ENCODE results near the gene RNH1. TPM values are rescaled to one million over a fixed set of nuclear protein-coding genes. Genes with fewer than 3 reads are reported as not detected.

RNH1 gene
- polyA plus RNA-seq, 3 donors, result 381 to 445 (median 443) TPM

DNA sequence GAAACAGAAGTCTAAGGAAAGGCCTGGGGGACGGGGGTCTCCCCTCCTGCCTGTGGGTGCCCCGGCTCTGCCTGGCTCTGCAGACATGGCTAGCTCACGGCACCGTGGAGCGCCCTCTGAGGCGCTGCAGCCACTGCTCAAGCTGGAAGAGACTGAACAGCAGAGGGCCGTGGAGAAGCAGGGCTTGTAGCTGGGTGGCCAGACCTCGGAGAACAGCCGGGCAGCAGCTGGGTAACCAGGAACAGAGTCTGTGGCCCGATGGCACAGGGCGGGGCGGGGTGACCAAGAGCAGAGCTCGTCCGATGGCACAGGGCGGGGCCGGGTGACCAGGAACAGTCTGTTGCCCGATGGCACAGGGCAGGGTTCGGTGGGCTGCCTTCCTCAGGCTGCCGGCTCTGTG lies 18.1 kb downstream of the RNH1 start:
- Histone ChIP-seq H3K9ac (ENCODE audit: insufficient read depth, low read length, poor library complexity, severe bottlenecking) (no peak overlapping the region), H3K79me2 (ENCODE audit: insufficient read depth, low read length) (no peaks in the 10 kb centered on the region), H4K20me1 (ENCODE audit: insufficient read depth, low read length) (peaks cover 14% of the 10 kb centered on the region), H2AFZ (ENCODE audit: insufficient read depth, low read depth, low read length, poor library complexity, severe bottlenecking) (no peak overlapping the region), H3K4me3 (replicated peaks in 1 of 3; ENCODE audit: low read depth in 2 of 3, low read length in 3 of 3) (no peak overlapping the region), H3K9me3 (replicated peaks in 1 of 2; ENCODE audit: control insufficient read depth in 1 of 2, insufficient read depth in 1 of 2, low read length in 2 of 2) (peaks cover 0 to 14% of the 10 kb centered on the region in 2 donors), H3K27me3 (ENCODE audit: control insufficient read depth in 2 of 2, insufficient read depth in 2 of 2, low read length in 2 of 2) (no peaks in the 10 kb centered on the region), H3K27ac (ENCODE audit: low read depth in 1 of 2, low read length in 2 of 2) (no peak overlapping the region), H3K36me3 (replicated peaks in 1 of 2; ENCODE audit: control insufficient read depth in 1 of 2, insufficient read depth in 2 of 2, low read length in 2 of 2) (peaks cover 16 to 20% of the 10 kb centered on the region in 2 donors), H3K4me2 (replicated peaks; ENCODE audit: extremely low read depth, low read length, poor library complexity, severe bottlenecking) (no peak overlapping the region), H3K4me1 (ENCODE audit: control insufficient read depth in 1 of 2, insufficient read depth in 2 of 2, low read length in 2 of 2) (no peaks in the 10 kb centered on the region)
- Mint-ChIP-seq H3K9me3 (peaks cover 0 to 4% (median 0%) of the 10 kb centered on the region in 7 donors), H3K27me3 (ENCODE audit: low read depth in 3 of 3) (peaks cover 0 to 2% (median 0%) of the 10 kb centered on the region in 3 donors), H3K4me3 (no peak overlapping the region), H3K36me3 (peaks cover 14 to 33% of the 10 kb centered on the region in 2 donors), H3K4me1 (no peaks in the 10 kb centered on the region), H3K27ac (peak overlapping the region in 2 of 7 donors; percentile 13 to 46)
- 92% methylated on average over 18 of the region's 19 CpGs for WGBS (ENCODE audit: insufficient coverage)
- no peak for DNase-seq
- TF ChIP-seq, protein P1, sequence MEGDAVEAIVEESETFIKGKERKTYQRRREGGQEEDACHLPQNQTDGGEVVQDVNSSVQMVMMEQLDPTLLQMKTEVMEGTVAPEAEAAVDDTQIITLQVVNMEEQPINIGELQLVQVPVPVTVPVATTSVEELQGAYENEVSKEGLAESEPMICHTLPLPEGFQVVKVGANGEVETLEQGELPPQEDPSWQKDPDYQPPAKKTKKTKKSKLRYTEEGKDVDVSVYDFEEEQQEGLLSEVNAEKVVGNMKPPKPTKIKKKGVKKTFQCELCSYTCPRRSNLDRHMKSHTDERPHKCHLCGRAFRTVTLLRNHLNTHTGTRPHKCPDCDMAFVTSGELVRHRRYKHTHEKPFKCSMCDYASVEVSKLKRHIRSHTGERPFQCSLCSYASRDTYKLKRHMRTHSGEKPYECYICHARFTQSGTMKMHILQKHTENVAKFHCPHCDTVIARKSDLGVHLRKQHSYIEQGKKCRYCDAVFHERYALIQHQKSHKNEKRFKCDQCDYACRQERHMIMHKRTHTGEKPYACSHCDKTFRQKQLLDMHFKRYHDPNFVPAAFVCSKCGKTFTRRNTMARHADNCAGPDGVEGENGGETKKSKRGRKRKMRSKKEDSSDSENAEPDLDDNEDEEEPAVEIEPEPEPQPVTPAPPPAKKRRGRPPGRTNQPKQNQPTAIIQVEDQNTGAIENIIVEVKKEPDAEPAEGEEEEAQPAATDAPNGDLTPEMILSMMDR (IDR thresholded peaks at IDR 0.05), result no peak
- intact Hi-C loops (cut with micrococcal nuclease), result no loop called here

DNA sequence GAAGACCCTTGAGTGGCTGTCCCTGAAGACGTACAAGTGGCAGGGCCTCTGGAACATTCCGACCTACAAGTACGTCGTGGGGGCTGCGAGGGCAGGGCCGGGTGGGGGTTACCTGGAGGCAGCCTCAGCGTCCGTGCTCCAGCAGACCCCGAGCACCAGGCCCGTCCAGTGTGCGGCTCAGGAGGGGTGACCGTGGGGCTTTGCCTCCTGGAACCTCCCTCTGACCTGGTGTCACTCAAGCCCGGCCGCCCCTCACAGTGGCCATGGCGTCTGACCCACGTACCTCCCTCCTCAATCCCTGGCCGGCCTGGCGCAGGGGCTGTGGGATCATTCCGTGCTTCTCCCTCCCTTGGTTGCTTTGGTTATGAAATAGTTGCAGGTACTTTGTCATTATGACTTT lies 18.5 kb downstream of the RNH1 start:
- H3K9me3 Mint-ChIP-seq, result peaks cover 0 to 7% (median 0%) of the 10 kb centered on the region in 7 donors
- Histone ChIP-seq H3K4me3 (replicated peaks in 1 of 3; ENCODE audit: low read depth in 2 of 3, low read length in 3 of 3) (no peak overlapping the region), H3K9ac (ENCODE audit: insufficient read depth, low read length, poor library complexity, severe bottlenecking) (no peak overlapping the region), H3K4me1 (ENCODE audit: control insufficient read depth in 1 of 2, insufficient read depth in 2 of 2, low read length in 2 of 2) (no peaks in the 10 kb centered on the region), H3K27ac (ENCODE audit: low read depth in 1 of 2, low read length in 2 of 2) (no peak overlapping the region), H3K27me3 (ENCODE audit: control insufficient read depth in 2 of 2, insufficient read depth in 2 of 2, low read length in 2 of 2) (no peaks in the 10 kb centered on the region), H3K9me3 (replicated peaks in 1 of 2; ENCODE audit: control insufficient read depth in 1 of 2, insufficient read depth in 1 of 2, low read length in 2 of 2) (peaks cover 0 to 19% of the 10 kb centered on the region in 2 donors), H3K4me2 (replicated peaks; ENCODE audit: extremely low read depth, low read length, poor library complexity, severe bottlenecking) (no peak overlapping the region), H3K36me3 (replicated peaks in 1 of 2; ENCODE audit: control insufficient read depth in 1 of 2, insufficient read depth in 2 of 2, low read length in 2 of 2) (peaks cover 13 to 16% of the 10 kb centered on the region in 2 donors), H2AFZ (ENCODE audit: insufficient read depth, low read depth, low read length, poor library complexity, severe bottlenecking) (no peak overlapping the region), H4K20me1 (ENCODE audit: insufficient read depth, low read length) (peaks cover 10% of the 10 kb centered on the region), H3K79me2 (ENCODE audit: insufficient read depth, low read length) (no peaks in the 10 kb centered on the region)
- H3K27ac Mint-ChIP-seq, result no peak overlapping the region
- intact Hi-C loops (cut with micrococcal nuclease), result no loop called here
- peaks cover 0 to 2% (median 0%) of the 10 kb centered on the region in 3 donors for H3K27me3 Mint-ChIP-seq (ENCODE audit: low read depth in 3 of 3)
- 95% methylated on average over 14 of the region's 19 CpGs for WGBS (ENCODE audit: insufficient coverage)
- peaks cover 14 to 30% of the 10 kb centered on the region in 2 donors for H3K36me3 Mint-ChIP-seq
- no peaks in the 10 kb centered on the region for H3K4me1 Mint-ChIP-seq
- no peak overlapping the region for H3K4me3 Mint-ChIP-seq
- TF ChIP-seq, protein P1 (IDR thresholded peaks at IDR 0.05), result no peak
- no peak for DNase-seq

Measured in CD14-positive monocyte (primary cell).